ENCODE results near the gene RASSF3. TPM values are rescaled to one million over a fixed set of nuclear protein-coding genes. Genes with fewer than 3 reads are reported as not detected.

Gene RASSF3
- total RNA-seq, 1 experiment from 2014 or later: 42.6 TPM

- no peak for DNase-seq (ENCODE audit: extremely low read depth, low read depth)
These were observed 106.1 kb downstream of the RASSF3 start for GRCh38 chr12:64716371-64716770.

- no peak for DNase-seq (ENCODE audit: extremely low read depth, low read depth)
These were observed 106.7 kb downstream of the RASSF3 start for GRCh38 chr12:64716839-64717455.

- no peak for DNase-seq (ENCODE audit: extremely low read depth, low read depth)
These were observed 108.4 kb downstream of the RASSF3 start for GRCh38 chr12:64718649-64719048.

GRCh38 chr12:64720884-64721283, 110.6 kb downstream of the RASSF3 start:
- DNase-seq (ENCODE audit: extremely low read depth, low read depth): no peak

- no peak for DNase-seq (ENCODE audit: extremely low read depth, low read depth)
These were observed 112.5 kb downstream of the RASSF3 start for GRCh38 chr12:64722835-64723234.

- no peak for DNase-seq (ENCODE audit: extremely low read depth, low read depth)
These were observed 113.3 kb downstream of the RASSF3 start for GRCh38 chr12:64723630-64724029.

GRCh38 chr12:64724201-64724745, 114.0 kb downstream of the RASSF3 start:
- DNase-seq (ENCODE audit: extremely low read depth, low read depth): no peak

GRCh38 chr12:64729909-64730587, 119.8 kb downstream of the RASSF3 start:
- no peak for DNase-seq (ENCODE audit: extremely low read depth, low read depth)

- no peak for DNase-seq (ENCODE audit: extremely low read depth, low read depth)
These were observed 120.3 kb downstream of the RASSF3 start for GRCh38 chr12:64730588-64730969.

GRCh38 chr12:64731683-64732082, 121.4 kb downstream of the RASSF3 start:
- DNase-seq (ENCODE audit: extremely low read depth, low read depth): no peak

- peak; percentile 81 for DNase-seq (ENCODE audit: extremely low read depth, low read depth)
These were observed 123.6 kb downstream of the RASSF3 start for GRCh38 chr12:64733857-64734256.

GRCh38 chr12:64735442-64735841, 125.1 kb downstream of the RASSF3 start:
- DNase-seq (ENCODE audit: extremely low read depth, low read depth): no peak

- DNase-seq (ENCODE audit: extremely low read depth, low read depth): no peak
These were observed 126.5 kb downstream of the RASSF3 start for GRCh38 chr12:64736771-64737170.

- DNase-seq (ENCODE audit: extremely low read depth, low read depth): no peak
These were observed 127.2 kb downstream of the RASSF3 start for GRCh38 chr12:64737539-64737938.

- DNase-seq (ENCODE audit: extremely low read depth, low read depth): no peak
These were observed 129.5 kb downstream of the RASSF3 start for GRCh38 chr12:64739778-64740177.

- no peak for DNase-seq (ENCODE audit: extremely low read depth, low read depth)
These were observed 130.4 kb downstream of the RASSF3 start for GRCh38 chr12:64740646-64741045.

GRCh38 chr12:64742416-64742815, 132.1 kb downstream of the RASSF3 start:
- DNase-seq (ENCODE audit: extremely low read depth, low read depth): no peak

GRCh38 chr12:64743206-64743605, 132.9 kb downstream of the RASSF3 start:
- DNase-seq (ENCODE audit: extremely low read depth, low read depth): no peak

- no peak for DNase-seq (ENCODE audit: extremely low read depth, low read depth)
These were observed 134.3 kb downstream of the RASSF3 start for GRCh38 chr12:64744422-64745258.

GRCh38 chr12:64745259-64745807, 135.0 kb downstream of the RASSF3 start:
- DNase-seq (ENCODE audit: extremely low read depth, low read depth): no peak

- no peak for DNase-seq (ENCODE audit: extremely low read depth, low read depth)
These were observed 135.7 kb downstream of the RASSF3 start for GRCh38 chr12:64745980-64746379.

Data from NCI-H460 (cell line).